Measurements from ENCODE around the gene MKLN1. TPM values are rescaled to one million over a fixed set of nuclear protein-coding genes. Genes with fewer than 3 reads are reported as not detected.

Gene MKLN1
- total and polyA plus RNA-seq, 10 of the 15 experiments (the other 5 are each of a cell fraction or from before 2014, with no cell fraction given), result 13.6 to 55.8 (median 29.3) TPM

GRCh38 chr7:131357282-131357880, 29.7 kb downstream of the MKLN1 start:
- H3K27ac ChIP-seq (ENCODE audit: control insufficient read depth, insufficient read depth), result no peak overlapping the region
- ATAC-seq (no peak), FAIRE-seq (no peak), DNase-seq (ENCODE audit: low read depth, low spot score) (no peak)
- WGBS (ENCODE audit: insufficient coverage, insufficient replicate concordance, low lambda C conversion rate, missing lambda C conversion rate), result 100% methylated on average over 3 of the region's 3 CpGs
- no peaks in the 10 kb centered on the region for H3K36me3 ChIP-seq (ENCODE audit: control insufficient read depth in 2 of 2, insufficient read depth in 2 of 2, low read length in 1 of 2)
- intact Hi-C loops (cut with micrococcal nuclease; ENCODE audit: unreplicated experiment), result no loop called here
- H3K4me3 ChIP-seq, result no peak overlapping the region
- ChIA-PET CTCF (no interaction called here), SMC1A (ENCODE audit: uncharacterized antibody, unreplicated experiment) (interaction anchor here (1.0 to 1.1 kb wide), 2 partner anchors 13 to 34 kb away, joined by 3 read pairs; no protein-coding TSS in a partner anchor), POLR2A (no interaction called here), RAD21 (ENCODE audit: unreplicated experiment) (no interaction called here)
- H3K79me2 ChIP-seq (ENCODE audit: control insufficient read depth, insufficient read depth, low read length), result peaks cover 78% of the 10 kb centered on the region
- BruUV-seq (replicated peaks), result no TSS peak
- H3K9ac ChIP-seq (ENCODE audit: control insufficient read depth, insufficient read depth, low read length), result no peak overlapping the region
- no peak overlapping the region for H3K4me2 ChIP-seq (ENCODE audit: control insufficient read depth, insufficient read depth)
- H2AFZ ChIP-seq (ENCODE audit: control insufficient read depth, low read depth, low read length), result no peak overlapping the region
- peaks cover 15% of the 10 kb centered on the region for H3K9me3 ChIP-seq (replicated peaks; ENCODE audit: control insufficient read depth, insufficient read depth, low read length)
- H3K27me3 ChIP-seq (replicated peaks in 1 of 2; ENCODE audit: control insufficient read depth in 2 of 2, insufficient read depth in 2 of 2, low read length in 1 of 2), result no peaks in the 10 kb centered on the region
- H3K4me1 ChIP-seq (ENCODE audit: control insufficient read depth, insufficient read depth, low read length), result 0 out of 2 replicates have a peak, but pooled peaks cover 3% of the 10 kb centered on the region
- in situ Hi-C loops (cut with MboI), result no loop called here
- no peaks in the 10 kb centered on the region for H4K20me1 ChIP-seq (ENCODE audit: control insufficient read depth, insufficient read depth)
- TF ChIP-seq CUX1 (IDR thresholded peaks at IDR 0.05; ENCODE audit: insufficient replicate concordance, low read depth, low read length) (no peak), MLLT1 (IDR thresholded peaks at IDR 0.05) (no peak), EGR1 (IDR thresholded peaks at IDR 0.05; ENCODE audit: borderline replicate concordance in 1 of 2, low read depth in 2 of 2, low read length in 2 of 2) (no peak), ZBTB4 (CRISPR knock-in tag; IDR thresholded peaks at IDR 0.05) (no peak), ELK1 (IDR thresholded peaks at IDR 0.05; ENCODE audit: low read depth, low read length) (no peak), PKNOX1 (IDR thresholded peaks at IDR 0.05) (no peak), YBX1 (IDR thresholded peaks at IDR 0.05) (no peak), USF1 (IDR thresholded peaks at IDR 0.05; ENCODE audit: borderline replicate concordance, extremely low read length, insufficient read depth, low read depth, low read length) (no peak)

Measured in GM12878 (cell line).